ENCODE results near the gene PRRT1B.

GRCh38 chr9:131500939-131501541, 44.3 kb upstream of the PRRT1B start:
- TF ChIP-seq CTCF (IDR thresholded peaks at IDR 0.05; ENCODE audit: low read length) (no peak), EZH2phosphoT487 (IDR thresholded peaks at IDR 0.05; ENCODE audit: low read length) (no peak)
